Measurements from ENCODE around the gene PDCD1. TPM values are rescaled to one million over a fixed set of nuclear protein-coding genes. Genes with fewer than 3 reads are reported as not detected.

PDCD1 gene
- total RNA-seq, 1 donor from 2014 or later: not detected

- Histone ChIP-seq H3K36me3 (no peaks in the 10 kb centered on the region), H3K9me3 (no peaks in the 10 kb centered on the region), H3K27ac (peak overlapping the region; percentile 4 to 33), H3K27me3 (no peaks in the 10 kb centered on the region), H3K4me1 (peaks cover 5 to 9% of the 10 kb centered on the region in 2 donors), H3K4me3 (peak overlapping the region; percentile 64 to 68)
- DNase-seq (ENCODE audit: low spot score in 2 of 2): no peak
- intact Hi-C loops (cut with DNase I): loop anchor here (5.0 kb wide), 2 partner anchors 195 to 375 kb away; partner anchors contain the start of genes DTYMK and STK25
- TF ChIP-seq, protein P1, sequence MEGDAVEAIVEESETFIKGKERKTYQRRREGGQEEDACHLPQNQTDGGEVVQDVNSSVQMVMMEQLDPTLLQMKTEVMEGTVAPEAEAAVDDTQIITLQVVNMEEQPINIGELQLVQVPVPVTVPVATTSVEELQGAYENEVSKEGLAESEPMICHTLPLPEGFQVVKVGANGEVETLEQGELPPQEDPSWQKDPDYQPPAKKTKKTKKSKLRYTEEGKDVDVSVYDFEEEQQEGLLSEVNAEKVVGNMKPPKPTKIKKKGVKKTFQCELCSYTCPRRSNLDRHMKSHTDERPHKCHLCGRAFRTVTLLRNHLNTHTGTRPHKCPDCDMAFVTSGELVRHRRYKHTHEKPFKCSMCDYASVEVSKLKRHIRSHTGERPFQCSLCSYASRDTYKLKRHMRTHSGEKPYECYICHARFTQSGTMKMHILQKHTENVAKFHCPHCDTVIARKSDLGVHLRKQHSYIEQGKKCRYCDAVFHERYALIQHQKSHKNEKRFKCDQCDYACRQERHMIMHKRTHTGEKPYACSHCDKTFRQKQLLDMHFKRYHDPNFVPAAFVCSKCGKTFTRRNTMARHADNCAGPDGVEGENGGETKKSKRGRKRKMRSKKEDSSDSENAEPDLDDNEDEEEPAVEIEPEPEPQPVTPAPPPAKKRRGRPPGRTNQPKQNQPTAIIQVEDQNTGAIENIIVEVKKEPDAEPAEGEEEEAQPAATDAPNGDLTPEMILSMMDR (IDR thresholded peaks at IDR 0.05): peak in 1 of 3 experiments; percentile 16
Measured at GRCh38 chr2:241882091-241882625, 23.5 kb upstream of the PDCD1 start.

- Histone ChIP-seq H3K4me3 (peak overlapping the region; percentile 64 to 68), H3K27me3 (no peaks in the 10 kb centered on the region), H3K9me3 (no peaks in the 10 kb centered on the region), H3K27ac (no peak overlapping the region), H3K4me1 (peaks cover 5 to 9% of the 10 kb centered on the region in 2 donors), H3K36me3 (no peaks in the 10 kb centered on the region)
- DNase-seq (ENCODE audit: low spot score in 2 of 2): no peak
- TF ChIP-seq, protein P1 (IDR thresholded peaks at IDR 0.05): no peak
- intact Hi-C loops (cut with DNase I): loop anchor here (5.0 kb wide), 2 partner anchors 193 to 373 kb away; partner anchors contain the start of genes DTYMK and STK25
Measured at GRCh38 chr2:241880311-241881073, 21.8 kb upstream of the PDCD1 start.

DNA sequence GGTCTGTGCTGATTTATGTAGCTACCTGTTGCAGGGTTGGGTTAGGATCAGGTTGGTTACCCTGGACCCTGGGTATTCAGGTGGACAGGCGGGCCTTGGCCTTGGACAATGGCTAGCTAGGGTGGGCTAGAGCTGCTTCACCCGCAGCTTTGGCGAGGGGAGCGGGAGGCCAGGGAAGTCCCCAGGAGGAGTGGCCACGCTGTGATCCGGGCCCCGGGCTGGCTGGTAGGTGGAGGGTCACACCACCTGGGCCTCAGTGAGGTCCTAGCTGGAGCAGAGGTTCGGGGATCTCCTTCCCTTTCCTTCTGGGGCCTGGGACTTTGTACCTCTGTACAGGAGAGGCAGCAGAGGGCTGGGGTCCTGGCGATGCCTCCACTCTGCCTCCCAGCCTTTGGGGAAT is 20.6 kb upstream of the PDCD1 start:
- TF ChIP-seq, protein P1 (IDR thresholded peaks at IDR 0.05): no peak
- intact Hi-C loops (cut with DNase I): loop anchor here (5.0 kb wide), 1 partner anchor 1027 kb away; no protein-coding TSS in a partner anchor

DNA sequence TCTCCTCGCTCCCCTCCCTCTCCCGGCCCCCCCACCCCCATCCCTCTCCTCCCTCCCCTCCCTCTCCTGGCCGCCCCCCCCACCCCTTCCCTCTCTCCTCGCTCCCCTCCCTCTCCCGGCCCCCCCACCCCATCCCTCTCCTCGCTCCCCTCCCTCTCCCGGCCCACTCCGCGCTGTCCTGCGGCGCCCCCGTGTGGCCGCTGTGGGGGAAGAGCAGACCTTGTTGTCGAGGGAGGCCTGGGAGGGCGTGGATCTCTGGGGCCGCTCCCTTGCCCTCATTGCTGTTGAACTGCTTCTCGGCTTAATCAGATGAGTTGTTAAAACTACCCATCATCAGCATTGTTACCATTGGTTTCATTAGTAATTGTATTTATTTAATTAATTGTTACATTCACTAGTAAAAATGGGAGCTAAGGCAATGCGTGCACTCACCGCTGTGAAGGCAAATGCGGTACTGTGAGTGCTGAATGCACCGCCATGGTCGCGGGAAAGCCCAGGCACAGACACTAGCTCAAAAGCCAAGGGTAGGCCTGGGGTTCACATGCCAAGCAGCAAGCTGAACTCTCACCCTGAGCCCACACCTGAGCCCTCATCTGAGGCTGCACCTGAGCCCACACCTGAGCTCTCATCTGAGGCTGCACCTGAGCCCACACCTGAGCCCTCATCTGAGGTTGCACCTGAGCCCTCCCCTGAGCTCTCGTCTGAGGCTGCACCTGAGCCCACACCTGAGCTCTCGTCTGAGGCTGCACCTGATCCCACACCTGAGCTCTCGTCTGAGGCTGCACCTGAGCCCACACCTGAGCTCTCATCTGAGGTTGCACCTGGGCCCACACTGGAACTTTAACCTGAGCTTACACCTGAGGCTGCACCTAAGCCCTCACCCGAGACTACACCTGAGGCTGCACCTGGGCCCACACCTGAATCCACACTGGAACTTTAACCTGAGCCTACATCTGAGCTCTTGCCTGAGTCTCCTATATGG is 19.6 kb upstream of the PDCD1 start:
- TF ChIP-seq, protein P1 (IDR thresholded peaks at IDR 0.05): peak; percentile 44 to 82 (median 78)
- intact Hi-C loops (cut with DNase I): loop anchor here (1.0 to 5.0 kb wide), 2 partner anchors 143 to 1026 kb away; no protein-coding TSS in a partner anchor
- peak in 1 of 2 donors; percentile 81 for DNase-seq (ENCODE audit: low spot score in 2 of 2)
- no peaks in the 10 kb centered on the region for H3K9me3 ChIP-seq
- H3K4me1 ChIP-seq: peaks cover 5 to 9% of the 10 kb centered on the region in 2 donors
- no peak overlapping the region for H3K4me3 ChIP-seq
- no peaks in the 10 kb centered on the region for H3K27me3 ChIP-seq
- H3K36me3 ChIP-seq: no peaks in the 10 kb centered on the region
- H3K27ac ChIP-seq: no peak overlapping the region

More for the DNA sequence above, 20.6 kb upstream of the PDCD1 start:
- no peaks in the 10 kb centered on the region for H3K36me3 ChIP-seq
- H3K27me3 ChIP-seq: no peaks in the 10 kb centered on the region
- H3K9me3 ChIP-seq: no peaks in the 10 kb centered on the region
- peaks cover 5 to 9% of the 10 kb centered on the region in 2 donors for H3K4me1 ChIP-seq
- no peak overlapping the region for H3K27ac ChIP-seq
- no peak overlapping the region for H3K4me3 ChIP-seq
- DNase-seq (ENCODE audit: low spot score in 2 of 2): no peak

DNA sequence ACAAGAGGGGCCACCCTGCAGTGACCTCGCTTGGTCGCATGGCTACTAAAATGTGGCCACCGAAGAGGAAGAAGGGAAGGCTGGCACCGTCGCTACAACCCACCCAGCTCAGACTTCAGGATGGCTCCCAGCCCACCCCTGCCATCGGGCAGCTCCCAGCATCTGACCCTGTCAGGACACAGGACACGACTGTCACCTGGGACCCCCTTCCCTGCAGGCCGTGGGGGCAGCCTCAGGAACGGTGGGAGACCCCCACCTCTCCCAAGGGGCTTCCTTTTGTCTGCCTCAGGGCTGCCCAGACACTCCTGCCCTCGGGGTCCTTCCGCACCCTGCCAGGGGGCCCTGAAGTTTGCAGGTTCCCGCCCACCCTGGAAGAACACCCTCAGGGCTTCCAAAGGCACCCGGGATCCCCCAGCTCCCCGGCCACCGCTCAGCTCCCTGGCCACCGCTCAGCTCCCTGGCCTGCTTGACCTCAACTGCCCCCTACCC is 18.5 kb upstream of the PDCD1 start:
- TF ChIP-seq, protein P1 (IDR thresholded peaks at IDR 0.05): no peak
- H3K4me3 ChIP-seq: no peak overlapping the region
- no peaks in the 10 kb centered on the region for H3K36me3 ChIP-seq
- intact Hi-C loops (cut with DNase I): loop anchor here (5.0 kb wide), 1 partner anchor 1025 kb away; no protein-coding TSS in a partner anchor
- DNase-seq (ENCODE audit: low spot score in 2 of 2): no peak
- H3K27ac ChIP-seq: no peak overlapping the region
- H3K9me3 ChIP-seq: no peaks in the 10 kb centered on the region
- H3K4me1 ChIP-seq: peaks cover 5% of the 10 kb centered on the region in 2 donors
- no peaks in the 10 kb centered on the region for H3K27me3 ChIP-seq

All from ascending aorta (tissue), 2 donors.